Upper lobe of left lung (tissue), 6 donors: ENCODE data around the gene SGCA. TPM values are rescaled to one million over a fixed set of nuclear protein-coding genes. Genes with fewer than 3 reads are reported as not detected.
A peak's percentile ranks its signal among the peaks of the same experiment; 100 is the strongest.

ENCODE experiments used
- ATAC-seq, 2 donors: fragments of 200-7000 bp; cut with Tn5 transposase; one replicate each; pipeline ENCODE4 v1.9.1; 2022; ENCODE audit warnings: mild to moderate bottlenecking in 2 of 2, moderate library complexity in 2 of 2; ENCODE audit not compliant: low FRiP score in 2 of 2
- DNase-seq, 2 donors: peaks; one replicate each; pipeline ENCODE4 v3.0.0-alpha.2; 2019 to 2020
- H3K27ac ChIP-seq, 4 donors: fragments of 200-600 bp; sonication (generic); one replicate each; pipeline ENCODE4 v1.5.1; 2016 to 2019
- H3K27me3 ChIP-seq, 4 donors: fragments of 200-600 bp; sonication (generic); one replicate each; pipeline ENCODE4 v1.5.1; 2017 to 2019
- H3K36me3 ChIP-seq, 4 donors: fragments of 200-600 bp; sonication (generic); one replicate each; pipeline ENCODE4 v1.5.1; 2016 to 2019
- H3K4me1 ChIP-seq, 4 donors: fragments of 200-600 bp; sonication (generic); one replicate each; pipeline ENCODE4 v1.5.1; 2018 to 2019
- H3K4me3 ChIP-seq, 4 donors: fragments of 200-600 bp; sonication (generic); one replicate each; pipeline ENCODE4 v1.5.1; 2017 to 2019; ENCODE audit warnings: mild to moderate bottlenecking in 2 of 4, moderate library complexity in 1 of 4
- H3K9me3 ChIP-seq, 4 donors: fragments of 200-600 bp; sonication (generic); one replicate each; pipeline ENCODE4 v1.5.1; 2018 to 2019
- EP300 ChIP-seq, 4 donors: sonication (generic); formaldehyde crosslinking; IDR thresholded peaks; one replicate each; pipeline ENCODE4 v1.5.1; 2017; ENCODE audit warnings: antibody characterized with exemption in 4 of 4, control low read depth in 2 of 4
- POLR2A ChIP-seq, 4 donors: fragments of 450-650 bp; IDR thresholded peaks; one replicate each; pipeline ENCODE4 v1.5.1; 2016 to 2017; ENCODE audit warnings: antibody characterized with exemption in 4 of 4, mild to moderate bottlenecking in 2 of 4
- POLR2AphosphoS5 ChIP-seq, 2 donors: sonication (generic); formaldehyde crosslinking; IDR thresholded peaks; one replicate each; pipeline ENCODE4 v1.5.1; 2017; ENCODE audit warnings: antibody characterized with exemption in 2 of 2
- WGBS, 2 donors: methylation state at CpG; one replicate each; pipeline ENCODE4 v1.1.5; 2017 to 2018; 5-methylcytosine and 5-hydroxymethylcytosine counted together
- total RNA-seq, 6 donors: library from RNA; depleted of rRNA in 4 of 6; stranded (reverse); fragments of >200 nt in 4 of 6; gene quantifications; one replicate each; pipeline versions ENCODE4 v1.1.0 to v1.2.1, GENCODE V29; 2016 to 2021
- TF ChIP-seq, protein P1 (sequence below), 6 experiments: fragments of 450-650 bp in 4 of 6; fragments of 200-600 bp in 2 of 6; sonication (generic) in 2 of 6; IDR thresholded peaks; one replicate each; pipeline ENCODE4 v1.5.1; 2016 to 2019; ENCODE audit warnings: antibody characterized with exemption in 6 of 6
- donor health status: DM: no; HTN: no; CAD: no; lungs with moderate emphysema.
- donor health status: DM: no; HTN: yes; CAD: no; lungs with severe emphysema.

The SGCA gene
- total RNA-seq, 6 donors from 2014 or later = 1.6 to 19.7 (median 14.1) TPM

- Histone ChIP-seq H3K36me3 (no peaks in the 10 kb centered on the region), H3K4me1 (peaks cover 34 to 69% (median 53%) of the 10 kb centered on the region in 4 donors), H3K9me3 (no peaks in the 10 kb centered on the region), H3K27ac (peak overlapping the region; percentile 91 to 97 (median 94)), H3K4me3 (peak overlapping the region in 3 of 4 donors; percentile 65 to 94 (median 93)), H3K27me3 (no peaks in the 10 kb centered on the region)
- WGBS, 2 donors = 1 to 2% methylated on average over 10 to 12 of the region's 12 CpGs
- ATAC-seq (peak; percentile 79 to 90), DNase-seq (peak; percentile 82 to 94)
- no peak for TF ChIP-seq EP300 (IDR thresholded peaks at IDR 0.05)
- TF ChIP-seq POLR2AphosphoS5 (IDR thresholded peaks at IDR 0.05) = peak in 1 of 2 donors; percentile 72
- TF ChIP-seq POLR2A (IDR thresholded peaks at IDR 0.05) = peak in 1 of 4 donors; percentile 22
- TF ChIP-seq, protein P1, sequence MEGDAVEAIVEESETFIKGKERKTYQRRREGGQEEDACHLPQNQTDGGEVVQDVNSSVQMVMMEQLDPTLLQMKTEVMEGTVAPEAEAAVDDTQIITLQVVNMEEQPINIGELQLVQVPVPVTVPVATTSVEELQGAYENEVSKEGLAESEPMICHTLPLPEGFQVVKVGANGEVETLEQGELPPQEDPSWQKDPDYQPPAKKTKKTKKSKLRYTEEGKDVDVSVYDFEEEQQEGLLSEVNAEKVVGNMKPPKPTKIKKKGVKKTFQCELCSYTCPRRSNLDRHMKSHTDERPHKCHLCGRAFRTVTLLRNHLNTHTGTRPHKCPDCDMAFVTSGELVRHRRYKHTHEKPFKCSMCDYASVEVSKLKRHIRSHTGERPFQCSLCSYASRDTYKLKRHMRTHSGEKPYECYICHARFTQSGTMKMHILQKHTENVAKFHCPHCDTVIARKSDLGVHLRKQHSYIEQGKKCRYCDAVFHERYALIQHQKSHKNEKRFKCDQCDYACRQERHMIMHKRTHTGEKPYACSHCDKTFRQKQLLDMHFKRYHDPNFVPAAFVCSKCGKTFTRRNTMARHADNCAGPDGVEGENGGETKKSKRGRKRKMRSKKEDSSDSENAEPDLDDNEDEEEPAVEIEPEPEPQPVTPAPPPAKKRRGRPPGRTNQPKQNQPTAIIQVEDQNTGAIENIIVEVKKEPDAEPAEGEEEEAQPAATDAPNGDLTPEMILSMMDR (IDR thresholded peaks at IDR 0.05) = peak in 2 of 6 experiments; percentile 12 to 24
These were observed 13.8 kb upstream of the SGCA start for GRCh38 chr17:50151937-50152547.

GRCh38 chr17:50152736-50153135, 13.1 kb upstream of the SGCA start:
- H3K9me3 ChIP-seq = no peaks in the 10 kb centered on the region
- no peaks in the 10 kb centered on the region for H3K36me3 ChIP-seq
- DNase-seq (no peak), ATAC-seq (no peak)
- H3K4me3 ChIP-seq = peak overlapping the region in 2 of 4 donors; percentile 65 to 94
- no peak for TF ChIP-seq POLR2AphosphoS5 (IDR thresholded peaks at IDR 0.05)
- TF ChIP-seq, protein P1 (IDR thresholded peaks at IDR 0.05) = no peak
- no peak for TF ChIP-seq POLR2A (IDR thresholded peaks at IDR 0.05)
- no peak for TF ChIP-seq EP300 (IDR thresholded peaks at IDR 0.05)
- H3K27ac ChIP-seq = peak overlapping the region; percentile 91 to 97 (median 94)
- peaks cover 27 to 62% (median 46%) of the 10 kb centered on the region in 4 donors for H3K4me1 ChIP-seq
- H3K27me3 ChIP-seq = no peaks in the 10 kb centered on the region
- WGBS, 2 donors = 76 to 89% methylated on average over 5 of the region's 7 CpGs

- Histone ChIP-seq H3K4me3 (no peak overlapping the region), H3K4me1 (peaks cover 17 to 50% (median 37%) of the 10 kb centered on the region in 4 donors), H3K27ac (peak overlapping the region; percentile 1 to 97 (median 76)), H3K27me3 (no peaks in the 10 kb centered on the region), H3K36me3 (no peaks in the 10 kb centered on the region), H3K9me3 (no peaks in the 10 kb centered on the region)
- 55 to 59% methylated on average over 11 to 16 of the region's 16 CpGs for WGBS, 2 donors
- peak in 1 of 2 donors; percentile 91 for DNase-seq
- TF ChIP-seq, protein P1 (IDR thresholded peaks at IDR 0.05) = no peak
- TF ChIP-seq POLR2A (IDR thresholded peaks at IDR 0.05) (no peak), POLR2AphosphoS5 (IDR thresholded peaks at IDR 0.05) (no peak), EP300 (IDR thresholded peaks at IDR 0.05) (no peak)
- ATAC-seq = peak in 1 of 2 donors; percentile 28
These were observed 11.9 kb upstream of the SGCA start for GRCh38 chr17:50153650-50154575.

- peaks cover 17 to 50% (median 34%) of the 10 kb centered on the region in 4 donors for H3K4me1 ChIP-seq
- TF ChIP-seq, protein P1 (IDR thresholded peaks at IDR 0.05) = no peak
- TF ChIP-seq POLR2A (IDR thresholded peaks at IDR 0.05) (no peak), POLR2AphosphoS5 (IDR thresholded peaks at IDR 0.05) (no peak), EP300 (IDR thresholded peaks at IDR 0.05) (no peak)
- no peaks in the 10 kb centered on the region for H3K9me3 ChIP-seq
- H3K27ac ChIP-seq = peak overlapping the region in 3 of 4 donors; percentile 57 to 97 (median 95)
- no peak for ATAC-seq
- H3K36me3 ChIP-seq = no peaks in the 10 kb centered on the region
- no peak for DNase-seq
- 31 to 48% methylated on average over 1 of the region's 1 CpG for WGBS, 2 donors
- no peak overlapping the region for H3K4me3 ChIP-seq
- no peaks in the 10 kb centered on the region for H3K27me3 ChIP-seq
These were observed 11.2 kb upstream of the SGCA start for GRCh38 chr17:50154604-50155003.
